Peyer's patch (tissue), 4 donors: Measurements from ENCODE around the gene HBM. TPM values are rescaled to one million over a fixed set of nuclear protein-coding genes. Genes with fewer than 3 reads are reported as not detected.

Experiments
- DNase-seq, 3 donors: peaks; one replicate each; pipeline ENCODE4 v3.0.0-alpha.2; 2017 to 2019
- H3K27ac ChIP-seq, 4 donors: fragments of 200-600 bp; sonication (generic); one replicate each; pipeline ENCODE4 v1.5.1; 2016 to 2019
- H3K27me3 ChIP-seq, 2 donors: fragments of 200-600 bp; sonication (generic); one replicate each; pipeline ENCODE4 v1.5.1; 2019
- H3K36me3 ChIP-seq, 3 donors: fragments of 200-600 bp; sonication (generic); one replicate each; pipeline ENCODE4 v1.5.1; 2016 to 2019
- H3K4me1 ChIP-seq, 4 donors: fragments of 200-600 bp; sonication (generic); one replicate each; pipeline ENCODE4 v1.5.1; 2016 to 2019
- H3K4me3 ChIP-seq, 4 donors: fragments of 200-600 bp; sonication (generic); 1 replicate in 3 of 4; 2 replicates in 1 of 4; pipeline ENCODE4 v1.5.1; 2016 to 2019; ENCODE audit warnings: mild to moderate bottlenecking in 1 of 4
- H3K9me3 ChIP-seq, 4 donors: fragments of 200-600 bp; sonication (generic); one replicate each; pipeline ENCODE4 v1.5.1; 2016 to 2019; ENCODE audit warnings: mild to moderate bottlenecking in 1 of 4
- POLR2A ChIP-seq, 2 donors: fragments of 450-650 bp; IDR thresholded peaks; one replicate each; pipeline ENCODE4 v1.5.1; 2017; ENCODE audit warnings: antibody characterized with exemption in 2 of 2, mild to moderate bottlenecking in 2 of 2, moderate library complexity in 2 of 2
- total RNA-seq, 4 donors: library from RNA; depleted of rRNA; stranded (reverse); fragments of >200 nt; gene quantifications; one replicate each; pipeline ENCODE4 v1.1.0, GENCODE V29; 2016
- TF ChIP-seq, protein P1 (sequence below), 6 experiments: fragments of 450-650 bp in 4 of 6; fragments of 200-600 bp in 2 of 6; sonication (generic) in 1 of 6; IDR thresholded peaks; one replicate each; pipeline ENCODE4 v1.5.1; 2017 to 2019; ENCODE audit warnings: antibody characterized with exemption in 6 of 6, mild to moderate bottlenecking in 3 of 6, moderate library complexity in 1 of 6

Gene HBM
- total RNA-seq, 4 donors from 2014 or later: not detected

DNA sequence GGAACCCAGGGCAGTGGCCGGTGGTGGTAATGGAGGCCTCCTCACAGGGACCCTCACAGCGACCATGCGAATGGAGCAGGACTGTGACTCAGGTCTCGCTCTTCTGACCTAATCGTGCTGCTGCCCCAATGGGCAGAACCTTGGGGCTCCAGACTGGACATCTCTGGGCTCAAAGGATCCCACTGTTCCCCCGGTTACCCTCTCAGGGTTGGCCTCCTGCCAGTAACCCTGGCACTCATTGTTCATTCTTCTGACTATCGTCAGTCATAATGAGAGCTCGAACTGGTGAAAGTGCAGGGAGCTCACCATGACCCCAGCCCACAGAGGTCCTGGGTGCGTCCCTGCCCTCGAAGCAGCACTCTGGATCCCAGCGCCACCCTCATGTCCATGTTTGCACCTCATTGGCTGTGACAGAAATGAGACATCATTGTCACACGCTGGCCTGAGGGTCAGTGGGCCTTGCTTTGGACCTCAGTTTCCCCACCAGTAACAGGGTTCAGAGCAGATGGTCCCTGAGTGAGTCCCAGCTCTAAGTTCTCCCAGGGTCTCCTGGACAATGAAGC, 23.3 kb upstream of the HBM start:
- no peaks in the 10 kb centered on the region for H3K27me3 ChIP-seq
- no peak for TF ChIP-seq POLR2A (IDR thresholded peaks at IDR 0.05)
- TF ChIP-seq, protein P1, sequence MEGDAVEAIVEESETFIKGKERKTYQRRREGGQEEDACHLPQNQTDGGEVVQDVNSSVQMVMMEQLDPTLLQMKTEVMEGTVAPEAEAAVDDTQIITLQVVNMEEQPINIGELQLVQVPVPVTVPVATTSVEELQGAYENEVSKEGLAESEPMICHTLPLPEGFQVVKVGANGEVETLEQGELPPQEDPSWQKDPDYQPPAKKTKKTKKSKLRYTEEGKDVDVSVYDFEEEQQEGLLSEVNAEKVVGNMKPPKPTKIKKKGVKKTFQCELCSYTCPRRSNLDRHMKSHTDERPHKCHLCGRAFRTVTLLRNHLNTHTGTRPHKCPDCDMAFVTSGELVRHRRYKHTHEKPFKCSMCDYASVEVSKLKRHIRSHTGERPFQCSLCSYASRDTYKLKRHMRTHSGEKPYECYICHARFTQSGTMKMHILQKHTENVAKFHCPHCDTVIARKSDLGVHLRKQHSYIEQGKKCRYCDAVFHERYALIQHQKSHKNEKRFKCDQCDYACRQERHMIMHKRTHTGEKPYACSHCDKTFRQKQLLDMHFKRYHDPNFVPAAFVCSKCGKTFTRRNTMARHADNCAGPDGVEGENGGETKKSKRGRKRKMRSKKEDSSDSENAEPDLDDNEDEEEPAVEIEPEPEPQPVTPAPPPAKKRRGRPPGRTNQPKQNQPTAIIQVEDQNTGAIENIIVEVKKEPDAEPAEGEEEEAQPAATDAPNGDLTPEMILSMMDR (IDR thresholded peaks at IDR 0.05): no peak
- no peak for DNase-seq
- no peak overlapping the region for H3K4me3 ChIP-seq
- peaks cover 0 to 5% (median 2%) of the 10 kb centered on the region in 4 donors for H3K4me1 ChIP-seq
- no peaks in the 10 kb centered on the region for H3K36me3 ChIP-seq
- H3K27ac ChIP-seq: no peak overlapping the region
- H3K9me3 ChIP-seq: no peaks in the 10 kb centered on the region

DNA sequence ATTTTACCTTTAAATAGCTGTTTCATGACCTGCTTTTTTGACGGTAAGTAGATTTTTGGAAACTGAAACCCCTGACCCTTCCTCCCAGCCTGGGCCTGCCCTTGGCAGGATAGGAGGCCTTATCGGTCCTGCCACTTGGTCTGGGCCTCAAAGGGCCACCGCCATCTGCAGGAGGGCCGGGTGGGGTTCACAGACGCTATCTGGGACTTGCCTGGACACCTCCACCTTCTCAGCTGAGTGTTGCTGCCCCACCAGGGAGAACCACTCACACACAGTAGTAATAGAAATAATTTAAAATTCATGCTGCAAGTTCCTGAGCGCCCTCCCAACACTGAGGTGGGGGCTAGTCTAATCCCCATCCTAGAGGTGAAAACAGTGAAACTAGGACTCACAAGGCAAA, 22.7 kb upstream of the HBM start:
- no peaks in the 10 kb centered on the region for H3K27me3 ChIP-seq
- no peak overlapping the region for H3K4me3 ChIP-seq
- no peaks in the 10 kb centered on the region for H3K36me3 ChIP-seq
- TF ChIP-seq, protein P1 (IDR thresholded peaks at IDR 0.05): no peak
- no peak for TF ChIP-seq POLR2A (IDR thresholded peaks at IDR 0.05)
- no peak overlapping the region for H3K27ac ChIP-seq
- no peak for DNase-seq
- peaks cover 0 to 3% (median 0%) of the 10 kb centered on the region in 4 donors for H3K4me1 ChIP-seq
- H3K9me3 ChIP-seq: no peaks in the 10 kb centered on the region

DNA sequence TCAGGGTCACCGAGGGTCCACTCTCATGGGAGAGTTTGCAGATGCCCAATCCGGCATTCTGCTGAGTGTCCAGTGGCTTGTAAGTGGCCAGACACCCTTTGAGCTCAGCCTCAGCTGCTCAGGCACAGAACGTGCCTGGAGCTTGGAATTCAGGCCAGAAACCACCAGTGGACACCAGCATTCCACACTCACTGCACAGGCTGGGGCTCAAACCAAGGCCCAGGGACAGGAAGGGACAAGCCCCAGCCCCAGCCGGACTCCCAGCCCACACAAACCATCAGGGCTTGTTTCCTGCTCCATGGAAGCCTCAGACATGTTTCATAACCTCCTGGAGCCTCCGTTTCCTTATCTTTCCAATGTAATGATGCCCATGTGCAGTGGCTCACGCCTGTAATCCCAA, 22.3 kb upstream of the HBM start:
- DNase-seq: no peak
- peaks cover 0 to 3% (median 0%) of the 10 kb centered on the region in 4 donors for H3K4me1 ChIP-seq
- TF ChIP-seq, protein P1 (IDR thresholded peaks at IDR 0.05): no peak
- no peak for TF ChIP-seq POLR2A (IDR thresholded peaks at IDR 0.05)
- H3K27me3 ChIP-seq: no peaks in the 10 kb centered on the region
- no peak overlapping the region for H3K27ac ChIP-seq
- no peaks in the 10 kb centered on the region for H3K9me3 ChIP-seq
- H3K36me3 ChIP-seq: no peaks in the 10 kb centered on the region
- H3K4me3 ChIP-seq: no peak overlapping the region

GRCh38 chr16:144797-145252, 21.0 kb upstream of the HBM start:
- Histone ChIP-seq H3K9me3 (no peaks in the 10 kb centered on the region), H3K27me3 (no peaks in the 10 kb centered on the region), H3K4me1 (no peaks in the 10 kb centered on the region), H3K36me3 (no peaks in the 10 kb centered on the region), H3K27ac (no peak overlapping the region), H3K4me3 (no peak overlapping the region)
- no peak for DNase-seq
- TF ChIP-seq, protein P1 (IDR thresholded peaks at IDR 0.05): no peak
- no peak for TF ChIP-seq POLR2A (IDR thresholded peaks at IDR 0.05)

DNA sequence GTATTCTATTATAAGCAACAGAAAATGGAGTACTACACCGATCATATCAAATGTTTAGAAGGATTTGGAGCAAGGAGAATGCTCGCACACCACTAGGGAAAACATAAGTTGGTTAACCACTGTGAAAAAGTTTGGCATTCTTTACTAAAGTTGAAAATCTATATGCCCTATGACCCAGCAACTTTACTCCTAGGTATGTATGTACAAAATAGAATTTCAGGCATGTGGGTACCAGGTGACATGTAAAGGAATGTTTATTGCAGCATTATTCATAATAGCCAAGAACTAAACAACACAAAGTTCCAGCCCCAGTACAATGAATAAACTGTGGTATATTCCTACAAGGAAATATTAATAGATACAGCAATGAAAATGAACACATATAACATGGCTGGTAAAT, 19.1 kb upstream of the HBM start:
- no peaks in the 10 kb centered on the region for H3K4me1 ChIP-seq
- no peaks in the 10 kb centered on the region for H3K9me3 ChIP-seq
- no peak overlapping the region for H3K4me3 ChIP-seq
- no peak for DNase-seq
- H3K27ac ChIP-seq: no peak overlapping the region
- no peaks in the 10 kb centered on the region for H3K27me3 ChIP-seq
- no peak for TF ChIP-seq POLR2A (IDR thresholded peaks at IDR 0.05)
- TF ChIP-seq, protein P1 (IDR thresholded peaks at IDR 0.05): no peak
- no peaks in the 10 kb centered on the region for H3K36me3 ChIP-seq
